ENCODE data around the gene SRPX.

SRPX gene

GRCh38 chrX:38110231-38110630, 110.4 kb downstream of the SRPX start:
- Histone ChIP-seq H3K4me1 (ENCODE audit: low read length) (peaks cover 4% of the 10 kb centered on the region; the same call in 1 of the 2 replicates), H3K4me3 (ENCODE audit: low read length) (no peak overlapping the region), H3K9ac (ENCODE audit: low read length) (no peak overlapping the region), H3K9me3 (replicated peaks; ENCODE audit: insufficient read depth, low read length) (no peaks in the 10 kb centered on the region), H3F3A (ENCODE audit: insufficient read depth, low read length) (peaks cover 4% of the 10 kb centered on the region; the same call in 1 of the 2 replicates), H3K9me2 (replicated peaks; ENCODE audit: insufficient read depth, low read length) (no peaks in the 10 kb centered on the region), H3K4me2 (ENCODE audit: low read depth, low read length) (no peak overlapping the region), H3K27me3 (replicated peaks; ENCODE audit: insufficient read depth, low read length) (no peaks in the 10 kb centered on the region), H3K36me3 (replicated peaks; ENCODE audit: insufficient read depth, low read length) (no peaks in the 10 kb centered on the region), H3K79me2 (ENCODE audit: low read length) (no peaks in the 10 kb centered on the region), H2AFZ (ENCODE audit: low read length) (no peak overlapping the region), H3K27ac (ENCODE audit: low read length) (no peak overlapping the region), H4K20me1 (ENCODE audit: insufficient read depth, low read length) (no peaks in the 10 kb centered on the region)
- no peak for DNase-seq
- TF ChIP-seq EZH2 (optimal IDR thresholded peaks at IDR 0.05; ENCODE audit: low read depth, low read length), result no peak
- TF ChIP-seq, protein P1, sequence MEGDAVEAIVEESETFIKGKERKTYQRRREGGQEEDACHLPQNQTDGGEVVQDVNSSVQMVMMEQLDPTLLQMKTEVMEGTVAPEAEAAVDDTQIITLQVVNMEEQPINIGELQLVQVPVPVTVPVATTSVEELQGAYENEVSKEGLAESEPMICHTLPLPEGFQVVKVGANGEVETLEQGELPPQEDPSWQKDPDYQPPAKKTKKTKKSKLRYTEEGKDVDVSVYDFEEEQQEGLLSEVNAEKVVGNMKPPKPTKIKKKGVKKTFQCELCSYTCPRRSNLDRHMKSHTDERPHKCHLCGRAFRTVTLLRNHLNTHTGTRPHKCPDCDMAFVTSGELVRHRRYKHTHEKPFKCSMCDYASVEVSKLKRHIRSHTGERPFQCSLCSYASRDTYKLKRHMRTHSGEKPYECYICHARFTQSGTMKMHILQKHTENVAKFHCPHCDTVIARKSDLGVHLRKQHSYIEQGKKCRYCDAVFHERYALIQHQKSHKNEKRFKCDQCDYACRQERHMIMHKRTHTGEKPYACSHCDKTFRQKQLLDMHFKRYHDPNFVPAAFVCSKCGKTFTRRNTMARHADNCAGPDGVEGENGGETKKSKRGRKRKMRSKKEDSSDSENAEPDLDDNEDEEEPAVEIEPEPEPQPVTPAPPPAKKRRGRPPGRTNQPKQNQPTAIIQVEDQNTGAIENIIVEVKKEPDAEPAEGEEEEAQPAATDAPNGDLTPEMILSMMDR (IDR thresholded peaks at IDR 0.05; ENCODE audit: low read length), result no peak
- TF ChIP-seq EZH2phosphoT487 (IDR thresholded peaks at IDR 0.05; ENCODE audit: low read length), result no peak

DNA sequence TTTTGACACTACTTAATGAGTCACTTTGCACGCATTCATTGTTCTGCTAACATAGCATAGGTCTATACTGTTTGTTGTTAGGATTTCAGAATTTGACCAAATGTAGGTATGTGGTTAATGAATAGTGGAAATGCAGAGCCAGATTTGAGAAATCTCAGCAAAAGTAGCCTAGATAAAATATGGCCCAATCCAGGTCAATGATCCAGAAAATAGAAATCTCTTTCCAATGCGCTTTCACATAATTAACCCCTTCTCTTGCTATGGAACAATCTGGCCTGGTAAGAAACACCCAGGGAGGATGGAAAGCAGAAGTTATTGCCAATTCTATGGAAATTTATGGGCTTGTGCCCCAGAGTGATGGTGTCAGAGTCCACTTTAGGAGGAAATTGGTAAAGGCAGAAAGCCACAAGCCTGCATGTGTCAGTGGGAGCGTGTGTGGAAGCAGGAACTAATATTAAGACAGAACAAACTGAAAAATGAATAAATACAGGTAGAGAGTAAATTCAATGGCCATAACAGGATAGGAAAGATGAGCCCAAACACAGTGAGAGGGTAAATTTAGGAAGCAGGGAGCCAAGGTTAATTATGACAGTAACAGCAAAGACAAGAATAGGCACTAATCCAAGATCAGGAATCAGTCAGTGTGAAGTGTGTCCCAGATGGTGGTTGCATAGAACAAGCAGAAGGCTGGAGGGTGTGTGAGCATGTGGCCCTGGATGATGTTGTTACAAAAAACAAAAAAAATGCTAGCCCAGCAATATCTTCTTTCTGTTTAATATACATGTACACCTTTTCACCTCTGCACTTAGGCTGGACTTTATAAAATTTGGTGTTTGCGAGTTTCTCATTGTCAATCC, 111.4 kb downstream of the SRPX start:
- no peak overlapping the region for H2AFZ ChIP-seq (ENCODE audit: low read length)
- peaks cover 12% of the 10 kb centered on the region; the same call in 1 of the 2 replicates for H3K4me1 ChIP-seq (ENCODE audit: low read length)
- H3K9ac ChIP-seq (ENCODE audit: low read length), result no peak overlapping the region
- no peaks in the 10 kb centered on the region for H3K27me3 ChIP-seq (replicated peaks; ENCODE audit: insufficient read depth, low read length)
- H3K27ac ChIP-seq (ENCODE audit: low read length), result no peak overlapping the region
- DNase-seq, result no peak
- no peaks in the 10 kb centered on the region for H3K79me2 ChIP-seq (ENCODE audit: low read length)
- H3K4me3 ChIP-seq (ENCODE audit: low read length), result no peak overlapping the region
- no peaks in the 10 kb centered on the region for H4K20me1 ChIP-seq (ENCODE audit: insufficient read depth, low read length)
- H3K36me3 ChIP-seq (replicated peaks; ENCODE audit: insufficient read depth, low read length), result no peaks in the 10 kb centered on the region
- TF ChIP-seq, protein P1 (IDR thresholded peaks at IDR 0.05; ENCODE audit: low read length), result no peak
- TF ChIP-seq EZH2phosphoT487 (IDR thresholded peaks at IDR 0.05; ENCODE audit: low read length) (no peak), EZH2 (optimal IDR thresholded peaks at IDR 0.05; ENCODE audit: low read depth, low read length) (no peak)
- H3K9me3 ChIP-seq (replicated peaks; ENCODE audit: insufficient read depth, low read length), result no peaks in the 10 kb centered on the region
- no peaks in the 10 kb centered on the region for H3K9me2 ChIP-seq (replicated peaks; ENCODE audit: insufficient read depth, low read length)
- peaks cover 4% of the 10 kb centered on the region; the same call in 1 of the 2 replicates for H3F3A ChIP-seq (ENCODE audit: insufficient read depth, low read length)
- no peak overlapping the region for H3K4me2 ChIP-seq (ENCODE audit: low read depth, low read length)

DNA sequence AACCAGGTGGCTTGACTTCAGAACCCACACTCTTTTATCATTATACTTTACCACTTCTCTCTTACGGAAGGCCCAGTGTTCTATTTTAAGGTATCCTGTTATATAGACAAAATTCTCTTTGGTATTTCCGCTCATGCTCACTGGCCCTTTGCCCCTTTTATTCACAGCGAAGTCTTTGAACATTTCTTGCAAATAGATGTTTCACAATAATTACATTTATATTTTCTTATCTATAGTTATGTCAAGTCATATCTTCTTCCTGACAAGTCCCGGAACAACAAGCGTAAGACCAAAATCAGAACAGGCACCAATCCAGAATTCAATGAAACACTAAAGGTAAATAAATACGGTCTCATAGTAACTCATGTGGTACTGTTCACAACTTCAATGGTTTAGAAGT, 112.3 kb downstream of the SRPX start:
- no peaks in the 10 kb centered on the region for H4K20me1 ChIP-seq (ENCODE audit: insufficient read depth, low read length)
- H2AFZ ChIP-seq (ENCODE audit: low read length), result no peak overlapping the region
- no peak overlapping the region for H3K4me3 ChIP-seq (ENCODE audit: low read length)
- peaks cover 13% of the 10 kb centered on the region for H3F3A ChIP-seq (ENCODE audit: insufficient read depth, low read length)
- H3K9ac ChIP-seq (ENCODE audit: low read length), result no peak overlapping the region
- peaks cover 16% of the 10 kb centered on the region; the same call in 1 of the 2 replicates for H3K4me1 ChIP-seq (ENCODE audit: low read length)
- H3K4me2 ChIP-seq (ENCODE audit: low read depth, low read length), result no peak overlapping the region
- DNase-seq, result no peak
- H3K27ac ChIP-seq (ENCODE audit: low read length), result no peak overlapping the region
- no peaks in the 10 kb centered on the region for H3K9me2 ChIP-seq (replicated peaks; ENCODE audit: insufficient read depth, low read length)
- no peaks in the 10 kb centered on the region for H3K79me2 ChIP-seq (ENCODE audit: low read length)
- H3K36me3 ChIP-seq (replicated peaks; ENCODE audit: insufficient read depth, low read length), result no peaks in the 10 kb centered on the region
- no peaks in the 10 kb centered on the region for H3K9me3 ChIP-seq (replicated peaks; ENCODE audit: insufficient read depth, low read length)
- no peak for TF ChIP-seq EZH2phosphoT487 (IDR thresholded peaks at IDR 0.05; ENCODE audit: low read length)
- TF ChIP-seq EZH2 (optimal IDR thresholded peaks at IDR 0.05; ENCODE audit: low read depth, low read length), result no peak
- TF ChIP-seq, protein P1 (IDR thresholded peaks at IDR 0.05; ENCODE audit: low read length), result no peak
- H3K27me3 ChIP-seq (replicated peaks; ENCODE audit: insufficient read depth, low read length), result no peaks in the 10 kb centered on the region
